OCI-LY7 (cell line): ENCODE data around the gene ANO2.

Experiments used
- CTCF ChIP-seq: fragments of 200-600 bp; sonication (generic); conservative IDR thresholded peaks from 2 replicates; pipeline ENCODE4 v1.5.1; 2014; ENCODE audit warnings: mild to moderate bottlenecking, antibody characterized with exemption, low read length, moderate library complexity, mixed read lengths
- EZH2phosphoT487 ChIP-seq: fragments of 200-600 bp; sonication (generic); IDR thresholded peaks from 2 replicates; pipeline ENCODE4 v1.6.1; 2018; ENCODE audit warnings: low read depth, borderline replicate concordance, mild to moderate bottlenecking, mixed run types, antibody characterized with exemption, low read length, moderate library complexity, mixed read lengths

- no peak for TF ChIP-seq CTCF
- no peak for TF ChIP-seq EZH2phosphoT487
Measured at GRCh38 chr12:5921966-5922899, 22.8 kb downstream of the ANO2 start.
